ENCODE measurements around the gene MAD1L1.
"Not testable (repeated sequence)": the region's sequence is repeated elsewhere in the genome, so short reads cannot be mapped to it uniquely, and the experiment has no call there.

MAD1L1 gene

GRCh38 chr7:2175514-2175913, 57.2 kb downstream of the MAD1L1 start:
- peak; percentile 76 for DNase-seq (ENCODE audit: low read depth, low spot score)

DNA sequence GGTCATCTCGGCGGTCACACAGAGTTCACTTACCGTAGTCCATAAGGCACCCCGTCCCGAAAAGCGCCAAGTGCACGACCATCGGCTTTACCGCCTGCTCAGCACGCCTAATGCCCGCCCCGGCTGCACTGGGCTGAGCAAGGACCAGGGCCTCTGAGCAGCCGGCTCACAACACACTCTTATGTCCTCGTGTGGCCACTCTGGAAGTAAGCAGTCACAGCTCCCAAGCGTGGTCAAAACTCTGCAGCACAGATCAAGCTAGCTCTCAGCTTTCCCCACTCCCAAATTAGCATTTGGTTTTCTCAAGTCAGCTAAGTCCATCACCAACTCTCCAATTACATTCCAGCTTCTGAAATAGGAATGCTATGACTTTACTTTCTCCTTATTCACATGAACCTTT, 57.7 kb downstream of the MAD1L1 start:
- DNase-seq (ENCODE audit: low read depth, low spot score), result no peak

DNA sequence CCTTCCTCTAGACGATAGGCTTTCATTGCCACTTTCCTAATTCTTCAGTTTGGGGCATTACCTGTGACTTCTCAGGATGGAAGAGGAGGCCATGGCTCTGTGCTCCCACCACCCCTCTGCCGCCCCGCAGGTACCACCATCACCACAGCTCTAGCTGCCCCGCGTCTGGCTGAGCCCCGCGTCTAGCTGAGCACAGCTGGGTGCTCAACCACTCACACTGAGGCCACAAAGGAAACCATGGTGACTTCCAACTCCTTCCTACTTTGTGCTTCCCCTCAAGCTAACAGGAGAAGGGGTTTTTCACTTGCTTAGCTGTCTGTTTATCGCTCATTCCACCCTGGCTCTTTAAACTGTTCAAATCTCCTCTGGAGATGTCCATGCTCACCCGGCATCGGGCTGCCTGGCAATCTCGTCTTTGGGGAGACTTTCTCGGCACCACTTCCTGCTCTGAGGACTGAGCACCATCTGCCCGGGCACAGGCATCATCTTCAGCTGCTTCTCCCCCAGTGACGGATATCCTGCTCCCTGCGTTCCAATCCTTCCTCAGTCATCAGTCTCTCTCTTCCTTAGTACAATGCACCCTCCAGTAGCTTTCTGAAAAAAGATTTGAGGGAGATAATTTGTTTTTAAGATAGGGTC, 59.4 kb downstream of the MAD1L1 start:
- no peak for DNase-seq (ENCODE audit: low read depth, low spot score)

DNA sequence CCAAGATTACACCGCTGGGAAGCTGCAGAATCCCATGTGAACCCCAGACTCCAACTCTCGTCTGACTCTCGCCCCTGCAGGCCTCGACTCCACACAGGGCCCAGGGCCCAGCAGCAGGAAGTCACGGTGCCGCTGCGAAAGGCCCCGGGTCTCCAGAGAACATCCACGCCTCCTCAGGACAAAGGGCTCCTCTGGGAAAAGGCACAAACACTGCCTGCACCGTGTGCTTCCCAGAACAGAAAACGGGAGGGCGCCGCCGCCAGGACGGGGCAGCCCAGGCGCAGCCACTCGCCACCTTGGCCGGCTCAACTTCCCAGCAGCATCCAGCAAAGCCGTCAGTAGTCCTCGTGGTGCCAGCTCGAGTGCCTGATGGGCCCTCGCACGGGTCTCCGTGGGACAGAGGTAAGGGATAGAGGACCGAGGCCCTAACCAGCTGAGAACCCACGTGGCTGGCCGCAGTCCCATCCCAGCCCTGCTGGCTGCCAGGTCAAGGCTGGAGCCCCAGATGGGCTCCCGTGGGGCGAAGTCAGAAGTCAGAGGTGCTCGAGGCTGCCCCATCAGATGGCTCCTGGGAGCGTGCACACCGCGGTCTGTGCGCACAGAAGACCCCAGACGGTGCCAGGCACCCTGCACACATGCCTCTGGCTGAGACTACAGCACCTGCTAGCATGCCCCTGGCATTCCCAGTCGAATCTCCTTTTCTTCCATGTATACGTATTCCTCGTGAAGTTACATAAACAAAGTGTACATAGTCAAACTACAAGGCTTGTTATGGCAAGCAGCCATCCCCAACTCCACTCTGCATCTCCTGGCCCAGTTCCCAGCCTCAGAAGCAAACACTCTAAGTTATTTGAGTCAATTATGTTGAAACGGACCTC, 60.2 kb downstream of the MAD1L1 start:
- DNase-seq (ENCODE audit: low read depth, low spot score), result peak; percentile 91

- no peak for DNase-seq (ENCODE audit: low read depth, low spot score)
These were observed 60.9 kb downstream of the MAD1L1 start for GRCh38 chr7:2171855-2172254.

- no peak for DNase-seq (ENCODE audit: low read depth, low spot score)
These were observed 61.9 kb downstream of the MAD1L1 start for GRCh38 chr7:2170576-2171521.

GRCh38 chr7:2169923-2170575, 62.7 kb downstream of the MAD1L1 start:
- no peak for DNase-seq (ENCODE audit: low read depth, low spot score)

- no peak for DNase-seq (ENCODE audit: low read depth, low spot score)
These were observed 64.0 kb downstream of the MAD1L1 start for GRCh38 chr7:2168615-2169311.

GRCh38 chr7:2166625-2167280, 66.0 kb downstream of the MAD1L1 start:
- no peak for DNase-seq (ENCODE audit: low read depth, low spot score)

DNA sequence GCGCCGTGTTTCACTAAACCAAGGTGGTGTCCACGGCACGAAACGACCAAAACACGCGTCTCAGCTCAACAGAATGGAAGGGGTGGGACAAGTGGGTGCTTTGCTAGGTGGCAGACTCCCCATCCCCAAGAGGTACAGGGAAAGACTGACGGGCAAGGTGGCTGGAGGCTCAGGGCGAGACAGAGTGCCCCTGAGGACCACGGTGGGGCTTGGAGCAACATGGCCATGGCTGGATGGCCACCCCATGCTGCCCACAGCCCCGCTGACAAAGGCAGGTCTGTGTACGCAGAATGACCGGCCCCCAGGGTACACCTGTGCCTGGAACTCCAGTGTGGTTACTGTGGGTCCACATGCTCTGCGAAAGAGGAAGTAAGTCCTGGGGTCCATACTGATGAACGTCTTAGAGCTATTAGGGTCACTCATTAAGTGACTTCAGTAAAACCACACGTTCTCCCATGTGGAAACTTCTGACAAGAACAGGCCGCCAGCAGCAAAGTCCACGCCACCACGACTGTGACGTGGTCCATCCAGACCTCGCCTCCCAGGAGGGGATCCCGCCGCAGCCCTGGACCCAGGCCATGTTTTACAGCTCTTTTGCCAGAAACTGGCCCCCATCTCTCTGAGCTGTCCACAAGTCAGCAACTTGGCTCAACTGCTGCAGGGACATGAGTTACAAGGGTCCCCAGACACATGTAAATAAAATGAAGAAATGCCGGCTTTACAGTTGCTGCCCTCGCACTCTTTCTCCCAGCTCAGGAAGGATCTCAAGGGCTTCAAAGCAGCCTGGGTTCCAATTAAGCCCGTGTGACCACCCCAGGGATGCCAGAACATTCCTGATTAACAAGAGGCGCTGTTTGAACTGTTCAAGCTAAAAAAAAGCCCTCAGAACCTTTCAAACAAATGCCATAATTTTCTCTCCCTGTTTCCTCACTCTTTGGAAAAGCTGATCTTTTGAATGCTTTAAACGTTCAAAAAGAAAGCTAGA, 66.8 kb downstream of the MAD1L1 start:
- no peak for DNase-seq (ENCODE audit: low read depth, low spot score)

GRCh38 chr7:2165239-2165609, 67.5 kb downstream of the MAD1L1 start:
- DNase-seq (ENCODE audit: low read depth, low spot score), result no peak

DNA sequence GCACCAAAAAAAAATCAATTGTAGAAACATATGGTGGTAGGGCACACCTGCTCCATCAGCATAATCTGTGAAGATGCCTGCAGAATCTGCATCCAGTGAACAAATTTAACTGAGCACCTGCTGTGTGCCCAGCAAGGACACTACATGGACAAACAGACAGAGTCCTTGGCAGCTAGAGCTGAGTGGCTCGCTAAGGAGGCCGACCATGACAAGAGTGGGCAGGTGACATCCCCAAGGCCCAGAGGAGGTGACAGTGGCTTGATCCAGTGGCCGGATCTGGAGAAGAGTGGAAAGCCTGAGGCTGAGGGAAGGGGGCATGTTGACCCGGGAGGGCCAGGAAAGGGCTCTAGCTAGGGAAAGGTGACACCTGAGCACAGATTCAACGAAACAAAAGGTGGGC, 68.1 kb downstream of the MAD1L1 start:
- no peak for DNase-seq (ENCODE audit: low read depth, low spot score)

DNA sequence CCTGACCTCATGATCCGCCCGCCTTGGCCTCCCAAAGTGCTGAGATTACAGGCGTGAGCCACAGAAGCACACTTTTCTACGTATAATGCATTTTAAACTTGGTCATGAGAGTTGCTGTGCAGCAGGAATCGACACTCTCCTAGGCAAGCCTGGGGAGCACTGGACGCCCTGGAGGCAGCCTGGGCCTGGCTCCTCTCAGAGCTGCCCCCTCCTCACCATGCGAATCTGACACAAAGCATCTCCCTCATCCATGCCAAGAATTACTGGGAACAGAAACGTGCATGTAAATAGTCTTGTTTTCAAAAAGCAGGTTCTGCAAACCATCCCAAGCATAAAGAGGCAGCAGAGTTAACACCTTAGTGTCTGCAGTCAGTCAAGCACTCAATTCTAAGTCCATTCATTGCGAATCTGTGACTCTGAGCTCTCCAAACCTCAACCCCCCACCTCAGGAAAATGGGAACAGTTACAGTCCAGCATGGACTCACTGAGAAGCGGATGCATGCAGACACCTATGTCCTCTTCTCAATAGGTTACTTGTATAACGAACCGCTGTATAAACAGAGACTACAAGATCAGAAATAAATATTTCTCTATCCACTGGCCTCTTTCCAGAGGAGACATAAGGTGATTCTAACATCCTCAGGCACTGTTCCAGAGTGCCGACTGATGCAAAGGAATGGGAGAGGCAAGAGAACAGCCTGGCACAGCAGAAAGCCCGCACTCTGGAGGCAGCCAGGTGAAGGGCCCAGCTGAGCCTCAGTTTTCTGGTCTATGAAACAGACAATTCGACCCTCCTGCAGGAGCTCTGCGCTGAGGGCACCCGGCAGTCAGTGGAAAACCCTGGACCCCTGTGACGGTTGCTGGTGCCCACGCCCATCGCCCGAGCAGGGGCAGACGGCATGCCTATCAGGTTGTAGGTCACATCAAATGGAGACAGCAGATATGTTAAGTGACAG, 68.9 kb downstream of the MAD1L1 start:
- no peak for DNase-seq (ENCODE audit: low read depth, low spot score)

DNA sequence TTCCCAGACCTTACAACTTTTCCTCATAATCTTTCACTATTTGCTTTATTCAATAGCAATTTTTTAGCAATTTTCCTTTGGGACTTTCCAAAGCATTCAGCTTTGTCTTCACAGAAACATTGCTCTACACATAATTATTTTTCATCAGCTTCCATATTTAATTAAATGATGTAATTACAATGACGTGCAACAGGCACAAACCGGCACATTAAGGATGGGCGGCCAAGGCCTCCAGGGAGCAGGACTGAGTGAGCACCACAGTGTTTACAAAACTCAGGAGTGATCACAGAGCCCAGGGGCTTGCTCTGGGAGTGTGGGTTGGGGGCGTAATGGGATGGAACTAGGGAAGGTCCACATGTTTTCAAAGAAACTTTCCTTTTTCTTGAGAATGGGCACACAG, 69.8 kb downstream of the MAD1L1 start:
- no peak for DNase-seq (ENCODE audit: low read depth, low spot score)

DNA sequence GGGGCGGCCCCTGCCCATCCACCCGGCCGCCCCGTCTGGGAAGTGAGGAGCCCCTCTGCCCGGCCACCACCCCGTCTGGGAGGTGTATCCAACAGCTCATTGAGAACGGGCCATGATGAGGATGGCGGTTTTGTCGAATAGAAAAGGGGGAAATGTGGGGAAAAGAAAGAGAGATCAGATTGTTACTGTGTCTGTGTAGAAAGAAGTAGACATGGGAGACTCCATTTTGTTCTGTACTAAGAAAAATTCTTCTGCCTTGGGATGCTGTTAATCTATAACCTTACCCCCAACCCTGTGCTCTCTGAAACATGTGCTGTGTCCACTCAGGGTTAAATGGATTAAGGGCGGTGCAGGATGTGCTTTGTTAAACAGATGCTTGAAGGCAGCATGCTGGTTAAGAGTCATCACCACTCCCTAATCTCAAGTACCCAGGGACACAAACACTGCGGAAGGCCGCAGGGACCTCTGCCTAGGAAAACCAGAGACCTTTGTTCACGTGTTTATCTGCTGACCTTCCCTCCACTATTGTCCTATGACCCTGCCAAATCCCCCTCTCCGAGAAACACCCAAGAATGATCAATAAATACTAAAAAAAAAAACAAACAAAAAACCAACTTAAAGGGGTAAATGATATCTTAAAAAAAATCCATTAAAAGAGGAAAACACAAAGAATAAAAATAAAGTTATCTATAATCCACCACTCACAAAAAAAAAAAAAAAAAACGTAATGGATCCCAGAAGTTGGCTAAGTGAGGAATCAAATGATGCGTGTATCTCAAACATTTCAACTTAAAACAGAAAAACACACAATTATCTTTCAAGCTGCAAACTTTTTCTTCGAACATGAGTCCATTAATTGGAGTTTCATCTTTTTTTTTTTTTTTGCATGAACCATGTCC, 70.5 kb downstream of the MAD1L1 start:
- not testable (repeated sequence) for DNase-seq (ENCODE audit: low read depth, low spot score)

GRCh38 chr7:2159176-2159520, 73.6 kb downstream of the MAD1L1 start:
- no peak for DNase-seq (ENCODE audit: low read depth, low spot score)
